ENCODE data around the gene DNAJC1. TPM values are rescaled to one million over a fixed set of nuclear protein-coding genes. Genes with fewer than 3 reads are reported as not detected.
"Not testable (repeated sequence)": the region's sequence is repeated elsewhere in the genome, so short reads cannot be mapped to it uniquely, and the experiment has no call there.

The DNAJC1 gene
- total and polyA plus RNA-seq, 3 donors from 2014 or later = 16.7 to 59.6 (median 59.0) TPM

GRCh38 chr10:21870849-21871248 is 132.7 kb downstream of the DNAJC1 start:
- no peak overlapping the region for H3K27ac ChIP-seq

GRCh38 chr10:21869087-21869486 is 134.4 kb downstream of the DNAJC1 start:
- DNase-seq; intact Hi-C loops (cut with DNase I; ENCODE audit: low total_unique reads); H3K27me3 ChIP-seq; H3K4me3 ChIP-seq; H3K4me1 ChIP-seq; H3K36me3 ChIP-seq (ENCODE audit: low read depth, missing control alignments); H3K27ac ChIP-seq; H3K9me3 ChIP-seq: not testable (repeated sequence)
- 92 to 93% methylated on average over 2 of the region's 2 CpGs for WGBS, 2 donors

More at GRCh38 chr10:21870849-21871248, 132.7 kb downstream of the DNAJC1 start:
- Histone ChIP-seq H3K4me1 (no peaks in the 10 kb centered on the region), H3K4me3 (no peak overlapping the region), H3K9me3 (no peaks in the 10 kb centered on the region), H3K36me3 (ENCODE audit: low read depth, missing control alignments) (no peaks in the 10 kb centered on the region), H3K27me3 (no peaks in the 10 kb centered on the region)
- 90 to 98% methylated on average over 1 of the region's 1 CpG for WGBS, 2 donors
- no peak for TF ChIP-seq POLR2A (IDR thresholded peaks at IDR 0.05)
- TF ChIP-seq, protein P1, sequence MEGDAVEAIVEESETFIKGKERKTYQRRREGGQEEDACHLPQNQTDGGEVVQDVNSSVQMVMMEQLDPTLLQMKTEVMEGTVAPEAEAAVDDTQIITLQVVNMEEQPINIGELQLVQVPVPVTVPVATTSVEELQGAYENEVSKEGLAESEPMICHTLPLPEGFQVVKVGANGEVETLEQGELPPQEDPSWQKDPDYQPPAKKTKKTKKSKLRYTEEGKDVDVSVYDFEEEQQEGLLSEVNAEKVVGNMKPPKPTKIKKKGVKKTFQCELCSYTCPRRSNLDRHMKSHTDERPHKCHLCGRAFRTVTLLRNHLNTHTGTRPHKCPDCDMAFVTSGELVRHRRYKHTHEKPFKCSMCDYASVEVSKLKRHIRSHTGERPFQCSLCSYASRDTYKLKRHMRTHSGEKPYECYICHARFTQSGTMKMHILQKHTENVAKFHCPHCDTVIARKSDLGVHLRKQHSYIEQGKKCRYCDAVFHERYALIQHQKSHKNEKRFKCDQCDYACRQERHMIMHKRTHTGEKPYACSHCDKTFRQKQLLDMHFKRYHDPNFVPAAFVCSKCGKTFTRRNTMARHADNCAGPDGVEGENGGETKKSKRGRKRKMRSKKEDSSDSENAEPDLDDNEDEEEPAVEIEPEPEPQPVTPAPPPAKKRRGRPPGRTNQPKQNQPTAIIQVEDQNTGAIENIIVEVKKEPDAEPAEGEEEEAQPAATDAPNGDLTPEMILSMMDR (IDR thresholded peaks at IDR 0.05) = no peak
- intact Hi-C loops (cut with DNase I; ENCODE audit: low total_unique reads) = no loop called here
- DNase-seq = no peak

DNA sequence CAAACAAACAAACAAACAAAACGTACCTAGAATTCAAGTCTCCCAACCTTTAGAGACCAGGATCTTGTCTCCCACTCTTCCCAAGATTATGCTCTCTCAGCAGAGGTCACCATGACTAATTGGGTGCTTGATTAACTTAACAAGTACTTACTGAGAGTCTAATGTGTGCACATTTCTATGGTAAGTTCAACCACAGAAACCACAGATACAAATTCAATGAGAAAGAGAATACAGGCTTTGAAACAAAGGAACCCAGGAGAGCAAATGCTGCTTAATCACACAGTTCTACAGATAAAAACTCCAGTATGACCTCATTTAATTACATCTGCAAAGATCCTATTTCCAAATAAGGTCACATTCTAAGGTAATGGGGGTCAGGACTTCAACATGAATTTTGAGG is 142.8 kb downstream of the DNAJC1 start:
- Histone ChIP-seq H3K36me3 (ENCODE audit: low read depth, missing control alignments) (no peaks in the 10 kb centered on the region), H3K27ac (no peak overlapping the region), H3K4me1 (no peaks in the 10 kb centered on the region), H3K4me3 (no peak overlapping the region), H3K9me3 (no peaks in the 10 kb centered on the region), H3K27me3 (no peaks in the 10 kb centered on the region)
- 87 to 100% methylated on average over 1 of the region's 1 CpG for WGBS, 2 donors
- TF ChIP-seq POLR2A (IDR thresholded peaks at IDR 0.05) = no peak
- TF ChIP-seq, protein P1 (IDR thresholded peaks at IDR 0.05) = no peak
- intact Hi-C loops (cut with DNase I; ENCODE audit: low total_unique reads) = no loop called here
- no peak for DNase-seq

GRCh38 chr10:21858455-21858854 is 145.1 kb downstream of the DNAJC1 start:
- WGBS, 2 donors = 44 to 50% methylated on average over 2 of the region's 2 CpGs
- no peaks in the 10 kb centered on the region for H3K36me3 ChIP-seq (ENCODE audit: low read depth, missing control alignments)
- H3K4me3 ChIP-seq = no peak overlapping the region
- H3K27ac ChIP-seq = no peak overlapping the region
- H3K9me3 ChIP-seq = no peaks in the 10 kb centered on the region
- intact Hi-C loops (cut with DNase I; ENCODE audit: low total_unique reads) = no loop called here
- no peaks in the 10 kb centered on the region for H3K4me1 ChIP-seq
- no peaks in the 10 kb centered on the region for H3K27me3 ChIP-seq
- no peak for DNase-seq
- no peak for TF ChIP-seq POLR2A (IDR thresholded peaks at IDR 0.05)
- TF ChIP-seq, protein P1 (IDR thresholded peaks at IDR 0.05) = no peak

- no peaks in the 10 kb centered on the region for H3K4me1 ChIP-seq
- 94 to 95% methylated on average over 1 of the region's 1 CpG for WGBS, 2 donors
- no peaks in the 10 kb centered on the region for H3K9me3 ChIP-seq
- no peaks in the 10 kb centered on the region for H3K36me3 ChIP-seq (ENCODE audit: low read depth, missing control alignments)
- no peak overlapping the region for H3K4me3 ChIP-seq
- intact Hi-C loops (cut with DNase I; ENCODE audit: low total_unique reads) = no loop called here
- no peak overlapping the region for H3K27ac ChIP-seq
- TF ChIP-seq POLR2A (IDR thresholded peaks at IDR 0.05) = no peak
- TF ChIP-seq, protein P1 (IDR thresholded peaks at IDR 0.05) = no peak
- H3K27me3 ChIP-seq = no peaks in the 10 kb centered on the region
- no peak for DNase-seq
Observed at GRCh38 chr10:21849607-21850006, 153.9 kb downstream of the DNAJC1 start.
